Stimulated activated naive CD8-positive, alpha-beta T cell treated with anti-CD3 and anti-CD28 coated beads, Interleukin-15, Interleukin-2, amounts not matched to agents 100 ng/mL and 50 ng/mL, for 24 hours (primary cell): ENCODE data around the gene LTV1.
"Not testable (repeated sequence)": the region's sequence is repeated elsewhere in the genome, so short reads cannot be mapped to it uniquely, and the experiment has no call there.

Experiments used
- H3K27ac Mint-ChIP-seq: one replicate; pipeline ENCODE4 v1.8.0; 2021; ENCODE audit warnings: mild to moderate bottlenecking, mixed read lengths
- H3K27me3 Mint-ChIP-seq: one replicate; pipeline ENCODE4 v1.8.0; 2021; ENCODE audit warnings: mixed read lengths
- H3K36me3 Mint-ChIP-seq: one replicate; pipeline ENCODE4 v1.8.0; 2021; ENCODE audit warnings: low read depth, mixed read lengths
- H3K4me1 Mint-ChIP-seq: one replicate; pipeline ENCODE4 v1.8.0; 2021; ENCODE audit warnings: low read depth, mixed read lengths
- H3K4me3 Mint-ChIP-seq: one replicate; pipeline ENCODE4 v1.8.0; 2021; ENCODE audit warnings: mild to moderate bottlenecking, mixed read lengths
- H3K9me3 Mint-ChIP-seq: one replicate; pipeline ENCODE4 v1.8.0; 2021; ENCODE audit warnings: mixed read lengths

The LTV1 gene

DNA sequence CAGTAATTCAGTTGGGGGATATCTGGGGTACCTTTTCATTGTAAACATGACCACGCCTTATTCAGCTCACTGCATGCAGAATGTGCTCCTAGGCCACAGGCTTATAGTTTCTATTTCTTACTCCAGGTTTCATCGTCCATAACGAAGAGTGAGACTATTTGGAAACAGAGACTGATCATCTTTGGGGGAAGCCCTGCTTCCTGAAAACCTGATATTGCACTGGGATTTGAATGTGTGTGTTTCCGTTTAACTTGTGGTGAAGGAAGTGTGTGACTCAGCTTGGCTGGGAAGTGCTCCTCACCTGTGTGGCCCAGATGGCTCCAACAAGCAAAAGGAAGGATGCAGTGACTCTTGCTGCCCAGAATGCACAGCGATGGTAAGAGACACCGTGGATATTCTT is 19.6 kb upstream of the LTV1 start:
- Mint-ChIP-seq H3K9me3 (no peaks in the 10 kb centered on the region), H3K27me3 (no peaks in the 10 kb centered on the region), H3K4me1 (no peaks in the 10 kb centered on the region), H3K27ac (no peak overlapping the region), H3K4me3 (no peak overlapping the region), H3K36me3 (peaks cover 6% of the 10 kb centered on the region)

DNA sequence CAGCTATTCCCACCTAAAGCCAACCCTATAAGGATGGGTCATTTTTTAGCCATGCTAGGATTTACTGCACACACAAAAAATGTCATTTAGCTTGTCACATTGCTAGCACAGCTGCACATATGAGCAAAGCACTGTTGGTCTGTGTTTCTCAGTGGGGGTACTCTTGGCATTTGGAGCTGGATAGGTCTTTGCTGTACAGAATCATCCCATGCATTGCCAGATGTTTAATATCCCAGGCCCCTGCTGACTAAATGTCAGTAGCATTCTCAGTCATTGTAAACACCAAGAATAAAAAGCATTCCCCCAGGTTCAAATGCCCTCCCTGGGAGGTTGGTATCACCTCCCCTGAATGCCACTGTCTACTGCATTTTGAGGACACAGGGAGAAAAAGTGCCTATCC is 14.6 kb upstream of the LTV1 start:
- Mint-ChIP-seq H3K9me3 (no peaks in the 10 kb centered on the region), H3K36me3 (peaks cover 6% of the 10 kb centered on the region), H3K27me3 (no peaks in the 10 kb centered on the region), H3K27ac (no peak overlapping the region), H3K4me3 (no peak overlapping the region), H3K4me1 (no peaks in the 10 kb centered on the region)

DNA sequence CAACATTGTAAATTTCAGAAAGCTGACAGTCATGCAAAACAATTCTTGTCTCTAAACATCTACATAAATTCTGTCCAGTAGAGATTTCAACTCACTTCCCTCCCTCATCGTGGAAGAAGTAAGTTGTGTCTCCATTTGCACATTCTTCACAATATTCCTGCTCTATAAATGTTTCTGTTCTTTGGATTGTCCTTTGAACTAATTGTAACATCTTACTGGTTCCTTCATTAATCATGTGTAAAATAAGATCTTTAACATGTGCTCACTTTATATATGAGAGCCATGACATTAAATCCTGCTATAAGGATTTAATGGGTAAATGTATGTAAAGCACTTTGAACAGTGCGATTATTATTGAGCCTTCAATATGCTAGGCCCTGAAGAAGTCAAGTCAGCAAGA is 7.0 kb upstream of the LTV1 start:
- no peaks in the 10 kb centered on the region for H3K27me3 Mint-ChIP-seq
- no peak overlapping the region for H3K4me3 Mint-ChIP-seq
- H3K27ac Mint-ChIP-seq: no peak overlapping the region
- no peaks in the 10 kb centered on the region for H3K9me3 Mint-ChIP-seq
- no peaks in the 10 kb centered on the region for H3K4me1 Mint-ChIP-seq
- no peaks in the 10 kb centered on the region for H3K36me3 Mint-ChIP-seq

DNA sequence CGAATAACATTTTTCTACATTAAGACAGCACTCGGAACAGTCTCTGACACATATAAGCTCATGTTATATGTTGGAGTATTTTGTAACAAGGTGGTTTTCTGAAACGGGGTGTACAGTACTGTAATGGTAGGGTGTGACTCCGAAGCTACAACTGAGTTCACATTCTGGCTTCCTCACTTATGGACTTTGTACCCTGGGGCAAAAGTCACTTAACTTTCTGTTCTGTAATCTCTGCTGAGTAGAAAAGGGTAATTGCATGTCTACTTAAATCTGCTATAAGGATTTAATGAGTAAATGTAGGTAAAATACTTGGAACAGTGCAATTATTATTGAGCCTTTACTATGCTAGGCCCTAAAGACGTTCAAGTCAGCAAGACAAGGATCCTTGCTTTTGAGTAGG is 4.7 kb upstream of the LTV1 start:
- Mint-ChIP-seq H3K4me1 (peaks cover 6% of the 10 kb centered on the region), H3K27ac (no peak overlapping the region), H3K4me3 (no peak overlapping the region), H3K9me3 (no peaks in the 10 kb centered on the region), H3K27me3 (no peaks in the 10 kb centered on the region), H3K36me3 (no peaks in the 10 kb centered on the region)

DNA sequence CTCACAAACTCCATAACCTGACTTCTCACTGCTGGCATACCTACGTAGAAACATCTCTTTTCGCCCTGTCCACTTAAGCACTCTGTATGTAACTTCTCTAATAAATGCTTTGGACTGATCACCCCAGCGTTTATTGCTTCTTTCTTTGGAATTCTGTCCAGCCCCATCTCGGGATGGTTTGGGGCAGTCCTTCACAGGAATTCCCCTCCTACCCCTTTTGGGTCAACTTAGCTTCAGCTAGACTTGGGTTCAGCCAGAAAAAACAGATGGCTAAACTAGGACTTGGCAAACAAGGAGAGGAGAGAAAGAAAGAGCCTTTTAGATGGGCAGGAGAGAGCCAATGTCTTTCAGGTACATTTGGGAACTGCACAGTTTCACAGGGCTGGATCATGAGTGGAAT is 3.9 kb upstream of the LTV1 start:
- no peak overlapping the region for H3K4me3 Mint-ChIP-seq
- no peaks in the 10 kb centered on the region for H3K9me3 Mint-ChIP-seq
- H3K27me3 Mint-ChIP-seq: no peaks in the 10 kb centered on the region
- H3K4me1 Mint-ChIP-seq: peaks cover 12% of the 10 kb centered on the region
- H3K27ac Mint-ChIP-seq: no peak overlapping the region
- H3K36me3 Mint-ChIP-seq: peaks cover 7% of the 10 kb centered on the region

DNA sequence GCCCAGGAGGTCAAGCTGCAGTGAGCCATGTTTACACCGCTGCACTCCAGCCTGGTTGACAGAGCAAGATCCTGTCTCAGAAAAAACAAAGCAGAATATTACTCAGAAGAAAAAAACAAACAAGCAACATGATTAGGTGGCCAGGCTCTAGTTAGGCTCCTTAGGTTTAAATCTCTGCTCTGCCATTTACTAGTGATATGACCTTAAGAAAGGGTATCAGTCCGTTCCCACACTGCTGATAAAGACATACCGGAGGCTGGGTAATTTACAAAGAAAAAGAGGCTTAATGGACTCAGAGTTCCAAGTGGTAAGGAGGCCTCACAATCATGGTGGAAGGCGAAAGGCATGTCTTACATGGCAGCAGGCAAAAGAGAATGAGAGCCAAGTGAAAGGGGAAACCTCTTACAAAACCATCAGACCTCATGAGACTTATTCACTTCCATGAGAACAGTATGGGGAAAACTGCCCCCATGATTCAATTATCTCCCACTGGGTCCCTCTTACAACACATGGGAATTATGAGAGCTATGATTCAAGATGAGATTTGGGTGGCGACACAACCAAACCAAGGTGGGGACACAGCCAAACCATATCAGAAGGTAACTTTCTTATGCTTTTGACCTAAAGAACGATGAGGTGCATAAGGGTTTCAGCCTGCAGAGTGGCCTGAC is 2.4 kb upstream of the LTV1 start:
- Mint-ChIP-seq H3K27me3 (no peaks in the 10 kb centered on the region), H3K36me3 (peaks cover 22% of the 10 kb centered on the region), H3K27ac (no peak overlapping the region), H3K4me3 (no peak overlapping the region), H3K9me3 (no peaks in the 10 kb centered on the region), H3K4me1 (peaks cover 27% of the 10 kb centered on the region)

DNA sequence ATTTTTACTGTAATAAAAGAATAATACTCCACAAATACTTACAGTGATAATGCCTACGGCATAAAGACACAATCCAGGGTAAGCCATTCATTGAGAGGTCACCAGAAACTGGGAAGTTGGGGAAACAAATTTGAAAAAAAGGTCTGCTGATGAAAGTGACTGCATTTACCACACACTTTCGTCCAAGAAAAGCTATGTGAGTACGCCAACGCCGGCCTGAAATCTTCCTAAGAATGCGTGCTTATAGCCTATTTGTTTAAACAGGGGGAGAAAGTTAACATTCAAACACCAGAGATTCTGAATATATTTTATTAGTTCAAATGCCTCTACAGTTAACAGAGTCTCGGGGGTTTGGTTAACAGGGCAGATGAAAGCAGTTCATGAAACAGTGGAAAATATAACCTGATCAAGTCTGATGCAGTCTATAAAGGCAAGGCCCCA is 657 bp upstream of the LTV1 start:
- peaks cover 38% of the 10 kb centered on the region for H3K36me3 Mint-ChIP-seq
- no peaks in the 10 kb centered on the region for H3K27me3 Mint-ChIP-seq
- H3K4me3 Mint-ChIP-seq: peak overlapping the region; percentile 95
- peaks cover 31% of the 10 kb centered on the region for H3K4me1 Mint-ChIP-seq
- peak overlapping the region; percentile 98 for H3K27ac Mint-ChIP-seq
- H3K9me3 Mint-ChIP-seq: no peaks in the 10 kb centered on the region

DNA sequence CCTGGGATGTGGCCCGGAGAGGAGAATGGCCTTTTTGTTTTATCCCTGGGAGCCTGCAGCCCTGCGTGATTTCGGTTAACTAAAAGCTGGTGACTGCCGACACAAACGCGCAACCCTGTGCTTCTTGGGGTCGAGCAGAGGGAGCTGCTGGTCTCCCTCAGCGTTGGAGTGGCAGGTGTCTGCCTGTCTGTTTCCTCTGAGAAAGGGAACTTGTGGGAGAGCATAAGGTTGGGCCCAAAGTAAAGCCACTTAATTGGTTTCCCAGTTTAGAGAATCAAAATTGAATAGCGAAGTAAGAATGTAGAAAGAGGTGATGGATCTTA is 500 bp downstream of the LTV1 start:
- H3K9me3 Mint-ChIP-seq: no peaks in the 10 kb centered on the region
- no peaks in the 10 kb centered on the region for H3K27me3 Mint-ChIP-seq
- peaks cover 48% of the 10 kb centered on the region for H3K36me3 Mint-ChIP-seq
- H3K4me1 Mint-ChIP-seq: peaks cover 38% of the 10 kb centered on the region
- H3K27ac Mint-ChIP-seq: peak overlapping the region; percentile 98
- H3K4me3 Mint-ChIP-seq: peak overlapping the region; percentile 95

DNA sequence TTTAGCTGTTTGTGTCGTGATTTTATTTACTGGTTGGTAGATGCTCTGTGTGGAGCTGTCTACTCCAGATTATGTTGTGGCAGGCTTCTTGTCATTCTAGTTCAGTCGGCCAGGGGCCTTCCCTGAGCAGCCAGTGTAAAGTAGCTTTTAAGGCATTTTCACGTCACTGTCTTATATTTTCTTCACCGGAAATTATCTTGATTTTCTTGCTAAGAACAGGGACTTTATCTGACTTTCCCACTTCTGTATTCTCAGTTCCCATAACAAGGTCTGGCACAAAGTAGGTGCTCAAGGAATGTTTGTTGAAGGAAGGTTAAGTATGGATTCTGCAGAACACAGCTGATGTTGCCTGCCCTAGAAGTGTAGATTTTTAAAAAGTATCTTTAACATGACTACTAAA is 868 bp downstream of the LTV1 start:
- Mint-ChIP-seq H3K27ac (peak overlapping the region; percentile 98), H3K4me3 (peak overlapping the region; percentile 95), H3K27me3 (no peaks in the 10 kb centered on the region), H3K4me1 (peaks cover 42% of the 10 kb centered on the region), H3K9me3 (no peaks in the 10 kb centered on the region), H3K36me3 (peaks cover 52% of the 10 kb centered on the region)

DNA sequence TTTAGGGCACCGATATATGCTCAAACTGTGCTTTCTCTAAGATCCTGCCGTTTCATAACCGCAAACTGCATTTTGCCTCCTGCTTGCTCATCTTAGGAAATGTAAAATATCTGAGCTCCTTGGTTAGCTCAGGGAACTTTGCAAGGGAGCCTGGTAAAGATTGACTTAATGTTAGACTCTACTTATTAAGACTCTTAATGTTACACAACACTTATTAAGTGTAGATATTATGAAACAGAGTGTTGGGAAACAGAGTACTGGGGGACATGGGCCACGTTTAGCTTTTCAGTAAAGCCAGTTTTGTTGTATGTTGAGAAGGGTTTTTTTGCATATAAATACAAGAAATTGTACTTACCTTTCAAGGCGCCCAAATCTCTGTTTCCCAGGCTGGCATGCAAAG is 1.9 kb downstream of the LTV1 start:
- peak overlapping the region; percentile 95 for H3K4me3 Mint-ChIP-seq
- no peaks in the 10 kb centered on the region for H3K9me3 Mint-ChIP-seq
- no peak overlapping the region for H3K27ac Mint-ChIP-seq
- H3K27me3 Mint-ChIP-seq: no peaks in the 10 kb centered on the region
- H3K4me1 Mint-ChIP-seq: peaks cover 46% of the 10 kb centered on the region
- H3K36me3 Mint-ChIP-seq: peaks cover 62% of the 10 kb centered on the region

DNA sequence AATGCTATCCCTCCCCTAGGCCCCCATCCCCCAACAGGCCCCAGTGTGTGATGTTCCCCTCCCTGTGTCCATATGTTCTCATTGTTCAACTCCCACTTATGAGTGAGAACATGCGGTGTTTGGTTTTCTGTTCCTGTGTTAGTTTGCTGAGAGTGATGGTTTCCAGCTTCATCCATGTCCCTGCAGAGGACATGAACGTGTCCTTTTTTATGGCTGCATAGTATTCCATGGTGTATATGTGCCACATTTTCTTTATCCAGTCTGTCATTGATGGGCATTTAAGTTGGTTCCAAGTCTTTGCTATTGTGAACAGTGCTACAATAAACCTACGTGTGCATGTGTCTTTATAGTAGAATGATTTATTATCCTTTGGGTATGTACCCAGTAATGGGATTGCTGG is 8.6 kb downstream of the LTV1 start:
- not testable (repeated sequence) for H3K27me3 Mint-ChIP-seq, H3K4me3 Mint-ChIP-seq, H3K27ac Mint-ChIP-seq
- Mint-ChIP-seq H3K9me3 (peaks cover 15% of the 10 kb centered on the region), H3K36me3 (peaks cover 97% of the 10 kb centered on the region), H3K4me1 (peaks cover 28% of the 10 kb centered on the region)

DNA sequence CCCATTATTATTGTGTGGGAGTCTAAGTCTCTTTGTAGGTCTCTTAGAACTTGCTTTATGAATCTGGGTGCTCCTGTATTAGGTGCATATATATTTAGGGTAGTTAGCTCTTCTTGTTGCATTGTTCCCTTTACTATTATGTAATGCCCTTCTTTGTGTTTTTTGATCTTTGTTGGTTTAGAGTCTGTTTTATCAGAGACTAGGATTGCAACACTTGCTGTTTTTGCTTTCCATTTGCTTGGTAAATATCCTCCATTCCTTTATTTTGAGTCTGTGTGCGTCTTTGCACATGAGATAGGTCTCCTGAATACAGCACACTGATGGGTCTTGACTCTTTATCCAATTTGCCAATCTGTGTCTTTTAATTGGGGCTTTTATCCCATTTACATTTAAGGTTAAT is 11.9 kb downstream of the LTV1 start:
- Mint-ChIP-seq H3K4me1 (peaks cover 22% of the 10 kb centered on the region), H3K9me3 (peaks cover 15% of the 10 kb centered on the region), H3K36me3 (peaks cover 98% of the 10 kb centered on the region)
- H3K27ac Mint-ChIP-seq, H3K4me3 Mint-ChIP-seq, H3K27me3 Mint-ChIP-seq: not testable (repeated sequence)

DNA sequence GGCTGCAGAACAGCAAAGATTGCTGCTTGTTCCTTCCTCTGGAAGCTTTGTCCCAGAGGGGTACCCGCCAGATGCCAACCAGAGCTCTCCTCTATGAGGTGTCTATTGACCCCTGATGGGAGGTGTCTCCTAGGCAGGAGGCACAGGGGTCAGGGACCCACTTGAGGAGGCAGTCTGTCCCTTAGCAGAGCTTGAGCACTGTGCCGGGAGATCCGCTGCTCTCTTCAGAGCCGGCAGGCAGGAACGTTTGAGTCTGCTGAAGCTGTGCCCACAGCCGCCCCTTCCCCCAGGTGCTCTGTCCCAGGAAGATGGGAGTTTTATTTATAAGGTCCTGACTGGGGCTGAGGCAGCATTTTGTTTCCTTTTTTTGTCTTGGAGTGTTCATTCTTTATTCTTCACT is 13.6 kb downstream of the LTV1 start:
- H3K9me3 Mint-ChIP-seq, H3K4me3 Mint-ChIP-seq, H3K27me3 Mint-ChIP-seq, H3K27ac Mint-ChIP-seq: not testable (repeated sequence)
- Mint-ChIP-seq H3K4me1 (peaks cover 22% of the 10 kb centered on the region), H3K36me3 (peaks cover 97% of the 10 kb centered on the region)

DNA sequence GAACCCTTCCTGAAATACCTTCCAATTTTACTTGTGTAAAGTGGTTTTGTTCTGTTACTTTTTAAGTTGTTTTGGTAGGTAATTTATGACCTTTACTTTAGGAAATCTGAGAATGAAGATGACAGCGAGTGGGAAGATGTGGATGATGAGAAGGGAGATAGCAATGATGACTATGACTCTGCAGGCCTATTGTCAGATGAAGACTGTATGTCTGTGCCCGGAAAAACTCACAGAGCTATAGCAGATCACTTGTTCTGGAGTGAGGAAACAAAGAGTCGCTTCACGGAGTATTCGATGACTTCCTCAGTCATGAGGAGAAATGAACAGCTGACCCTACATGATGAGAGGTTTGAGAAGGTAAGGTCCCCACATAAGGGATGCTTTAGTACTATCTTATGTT is 14.5 kb downstream of the LTV1 start:
- Mint-ChIP-seq H3K36me3 (peaks cover 97% of the 10 kb centered on the region), H3K27ac (peak overlapping the region; percentile 6), H3K9me3 (peaks cover 10% of the 10 kb centered on the region), H3K27me3 (no peaks in the 10 kb centered on the region), H3K4me3 (no peak overlapping the region), H3K4me1 (peaks cover 14% of the 10 kb centered on the region)

DNA sequence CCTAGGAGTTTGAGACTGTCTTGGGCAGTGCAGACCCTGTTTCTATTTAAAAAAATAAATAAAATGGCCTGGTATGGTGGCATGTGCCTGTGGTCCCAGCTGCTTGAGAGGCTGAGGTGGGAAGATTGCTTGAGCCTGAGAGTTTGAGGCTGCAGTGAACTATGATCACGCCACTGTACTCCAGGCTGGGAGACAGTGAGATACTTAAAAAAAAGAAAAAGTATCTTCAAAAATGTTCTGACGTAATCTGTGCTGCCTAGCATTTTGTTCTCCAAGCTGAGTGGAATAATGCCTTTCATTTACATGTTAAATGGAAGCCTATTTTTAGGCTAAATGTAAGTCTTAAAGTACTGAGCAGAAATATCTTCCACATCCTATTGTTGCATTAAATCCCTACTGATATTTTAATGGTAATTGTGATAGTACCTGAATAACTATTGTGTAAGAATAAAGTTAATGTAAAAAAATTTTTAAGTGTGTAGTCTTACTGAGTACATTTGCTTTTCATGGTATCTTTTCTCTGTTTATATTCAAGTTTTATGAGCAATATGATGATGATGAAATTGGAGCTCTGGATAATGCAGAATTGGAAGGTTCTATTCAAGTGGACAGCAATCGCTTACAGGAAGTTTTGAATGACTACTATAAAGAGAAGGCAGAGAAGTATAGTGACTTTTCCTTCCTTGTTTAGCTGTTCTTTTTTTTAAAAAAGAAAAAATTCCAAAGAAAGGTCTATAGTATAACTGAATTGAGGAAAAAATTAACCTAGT is 16.9 kb downstream of the LTV1 start:
- Mint-ChIP-seq H3K27me3 (no peaks in the 10 kb centered on the region), H3K4me3 (no peak overlapping the region), H3K4me1 (peaks cover 9% of the 10 kb centered on the region), H3K27ac (no peak overlapping the region), H3K36me3 (peaks cover 93% of the 10 kb centered on the region), H3K9me3 (peaks cover 4% of the 10 kb centered on the region)

DNA sequence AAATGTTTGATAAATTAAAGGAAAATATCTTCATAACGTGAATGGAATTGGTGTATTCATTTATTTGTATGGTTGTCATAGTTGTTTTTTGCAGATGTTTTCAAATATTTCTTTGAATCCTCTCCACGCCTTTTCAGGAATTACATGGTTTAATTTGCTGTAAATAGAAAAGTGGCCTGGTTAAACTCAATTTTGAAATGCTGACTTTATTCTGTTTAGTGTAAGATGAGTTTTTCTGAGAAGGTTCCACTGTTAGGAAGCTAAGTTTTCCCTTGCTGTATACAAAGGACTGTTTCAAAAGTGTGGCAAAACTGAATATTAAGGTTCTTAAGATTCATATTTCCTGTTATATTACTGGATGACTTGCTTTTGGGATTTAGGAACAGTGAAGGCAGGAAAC is 20.6 kb downstream of the LTV1 start:
- peaks cover 71% of the 10 kb centered on the region for H3K36me3 Mint-ChIP-seq
- H3K4me3 Mint-ChIP-seq: no peak overlapping the region
- H3K9me3 Mint-ChIP-seq: peaks cover 4% of the 10 kb centered on the region
- no peak overlapping the region for H3K27ac Mint-ChIP-seq
- H3K4me1 Mint-ChIP-seq: no peaks in the 10 kb centered on the region
- no peaks in the 10 kb centered on the region for H3K27me3 Mint-ChIP-seq
